GM12801 (cell line): ENCODE data around the gene GOPC.

Source experiments
- TF ChIP-seq, protein P1 (sequence below): IDR thresholded peaks from one replicate; pipeline ENCODE4 v1.5.1; 2011; ENCODE audit warnings: control low read depth; ENCODE audit not compliant: insufficient read length; ENCODE audit errors: extremely low read depth

GOPC gene

GRCh38 chr6:117590447-117590846, 11.9 kb downstream of the GOPC start:
- TF ChIP-seq, protein P1, sequence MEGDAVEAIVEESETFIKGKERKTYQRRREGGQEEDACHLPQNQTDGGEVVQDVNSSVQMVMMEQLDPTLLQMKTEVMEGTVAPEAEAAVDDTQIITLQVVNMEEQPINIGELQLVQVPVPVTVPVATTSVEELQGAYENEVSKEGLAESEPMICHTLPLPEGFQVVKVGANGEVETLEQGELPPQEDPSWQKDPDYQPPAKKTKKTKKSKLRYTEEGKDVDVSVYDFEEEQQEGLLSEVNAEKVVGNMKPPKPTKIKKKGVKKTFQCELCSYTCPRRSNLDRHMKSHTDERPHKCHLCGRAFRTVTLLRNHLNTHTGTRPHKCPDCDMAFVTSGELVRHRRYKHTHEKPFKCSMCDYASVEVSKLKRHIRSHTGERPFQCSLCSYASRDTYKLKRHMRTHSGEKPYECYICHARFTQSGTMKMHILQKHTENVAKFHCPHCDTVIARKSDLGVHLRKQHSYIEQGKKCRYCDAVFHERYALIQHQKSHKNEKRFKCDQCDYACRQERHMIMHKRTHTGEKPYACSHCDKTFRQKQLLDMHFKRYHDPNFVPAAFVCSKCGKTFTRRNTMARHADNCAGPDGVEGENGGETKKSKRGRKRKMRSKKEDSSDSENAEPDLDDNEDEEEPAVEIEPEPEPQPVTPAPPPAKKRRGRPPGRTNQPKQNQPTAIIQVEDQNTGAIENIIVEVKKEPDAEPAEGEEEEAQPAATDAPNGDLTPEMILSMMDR: no peak

- TF ChIP-seq, protein P1: no peak
Measured at GRCh38 chr6:117585647-117586046, 16.7 kb downstream of the GOPC start.

GRCh38 chr6:117574198-117574597, 28.1 kb downstream of the GOPC start:
- TF ChIP-seq, protein P1: no peak

- TF ChIP-seq, protein P1: no peak
Measured at GRCh38 chr6:117573006-117573680, 29.2 kb downstream of the GOPC start.

GRCh38 chr6:117568831-117569410, 33.4 kb downstream of the GOPC start:
- TF ChIP-seq, protein P1: no peak

GRCh38 chr6:117568247-117568646, 34.1 kb downstream of the GOPC start:
- TF ChIP-seq, protein P1: no peak

- TF ChIP-seq, protein P1: no peak
Measured at GRCh38 chr6:117564681-117565080, 37.6 kb downstream of the GOPC start.
